Measurements from ENCODE around the gene OR52D1.

The OR52D1 gene

GRCh38 chr11:5514841-5515240 lies 26.4 kb downstream of the OR52D1 start:
- no peak for DNase-seq (ENCODE audit: low spot score)

DNA sequence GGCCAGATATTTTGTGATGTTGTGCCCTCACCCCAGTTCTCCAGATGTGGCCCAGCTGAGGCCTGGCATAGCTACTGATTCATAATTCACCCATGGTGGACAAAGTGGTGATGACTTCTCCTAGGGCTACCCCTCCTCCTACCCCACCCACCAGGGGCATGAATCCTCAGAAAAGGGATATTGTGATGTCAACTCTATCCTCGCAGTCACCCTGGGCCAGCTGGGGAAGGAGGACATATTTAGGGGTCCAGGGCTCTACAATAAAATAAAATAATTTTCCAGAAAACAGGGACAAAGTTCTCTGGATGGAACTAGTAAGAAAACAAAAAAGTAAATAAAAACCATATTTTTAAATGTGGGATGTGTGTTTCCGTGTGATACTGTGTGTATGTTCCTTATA lies 28.1 kb downstream of the OR52D1 start, which contains the start of gene UBQLNL:
TSS of gene UBQLNL (minus strand) at position 101 of the 400 bp plus-strand sequence. CDS start 258 bp downstream, outside the sequence.
- no peak for DNase-seq (ENCODE audit: low spot score)

DNA sequence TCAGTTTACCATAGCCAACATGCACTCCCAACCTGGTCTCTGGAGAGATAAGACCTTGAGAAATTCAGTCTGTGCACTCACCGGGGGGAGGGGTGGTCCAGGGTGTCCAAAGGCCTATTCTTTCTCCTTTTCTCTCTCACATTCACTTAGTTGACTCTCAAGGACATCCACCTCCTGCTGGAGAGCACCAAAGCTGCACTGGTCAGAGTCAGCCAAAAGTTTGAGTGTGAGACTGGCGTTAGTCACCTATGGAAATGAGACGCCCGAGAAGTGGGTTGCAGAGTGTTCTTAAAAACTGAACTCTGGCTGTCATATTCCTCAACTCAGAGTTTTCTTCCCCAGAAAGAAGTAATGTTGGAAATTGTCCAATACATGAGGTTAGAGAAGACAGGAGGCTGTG lies 33.1 kb downstream of the OR52D1 start:
- no peak for DNase-seq (ENCODE audit: low spot score)

GRCh38 chr11:5522308-5522707 lies 33.8 kb downstream of the OR52D1 start:
- no peak for DNase-seq (ENCODE audit: low spot score)

GRCh38 chr11:5524756-5525155 lies 36.3 kb downstream of the OR52D1 start:
- DNase-seq (ENCODE audit: low spot score), result no peak

DNA sequence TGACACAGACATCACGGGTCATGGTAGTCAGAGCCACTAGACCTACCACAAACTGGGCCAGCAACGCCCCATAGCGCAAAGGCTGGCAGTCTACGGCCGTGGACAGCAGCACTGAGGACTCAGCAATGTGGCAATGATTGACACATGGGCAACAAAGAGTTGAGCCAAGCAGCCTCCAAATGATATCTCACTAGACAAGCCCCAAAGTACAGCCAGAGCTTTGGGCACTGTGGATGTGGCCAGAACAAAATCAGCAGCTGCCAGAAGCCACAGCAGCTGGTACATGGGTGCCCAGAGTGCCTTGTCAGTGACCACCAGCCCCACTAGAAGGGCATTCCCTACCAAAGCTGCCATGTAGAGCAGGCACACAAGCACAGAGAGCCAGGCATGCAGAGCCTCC lies 39.2 kb downstream of the OR52D1 start:
- DNase-seq (ENCODE audit: low spot score), result no peak

DNA sequence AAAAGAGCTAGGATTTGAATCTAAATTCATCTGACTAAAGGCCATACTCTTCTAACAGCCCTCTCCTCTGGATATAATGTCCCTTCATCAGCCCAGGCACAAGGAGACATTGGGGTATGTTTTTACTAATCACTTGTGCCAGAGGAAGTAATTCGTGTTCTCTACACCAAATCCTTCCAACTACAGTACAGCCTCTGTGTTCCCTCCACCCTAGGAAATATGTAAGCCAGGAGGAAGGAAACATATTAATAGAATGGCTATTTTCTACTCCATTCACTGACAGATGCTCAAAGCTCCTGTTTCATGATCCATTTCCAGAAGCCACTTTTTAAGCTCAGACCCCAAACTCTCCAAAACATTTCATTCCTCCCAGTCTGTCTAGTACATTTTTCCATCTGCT lies 40.0 kb downstream of the OR52D1 start:
- no peak for DNase-seq (ENCODE audit: low spot score)

GRCh38 chr11:5531053-5531831 lies 42.8 kb downstream of the OR52D1 start:
- no peak for DNase-seq (ENCODE audit: low spot score)

GRCh38 chr11:5534046-5534445 lies 45.6 kb downstream of the OR52D1 start:
- DNase-seq (ENCODE audit: low spot score), result no peak

- no peak for DNase-seq (ENCODE audit: low spot score)
Measured at GRCh38 chr11:5536482-5536881, 48.0 kb downstream of the OR52D1 start.
